Kidney epithelial cell (primary cell): Measurements from ENCODE around the gene MAPRE3. TPM values are rescaled to one million over a fixed set of nuclear protein-coding genes. Genes with fewer than 3 reads are reported as not detected.

Experiments used
- DNase-seq: peaks from one replicate; pipeline ENCODE4 v3.0.0-alpha.2; 2010; ENCODE audit warnings: low read depth
- H3K27me3 ChIP-seq: 2 replicates; pipeline ENCODE4 v1.6.0; 2011; ENCODE audit warnings: low read length; ENCODE audit not compliant: control insufficient read depth, insufficient read depth
- H3K36me3 ChIP-seq: 2 replicates; pipeline ENCODE4 v1.5.1; 2011; ENCODE audit warnings: low read length; ENCODE audit not compliant: control insufficient read depth, insufficient read depth
- H3K4me3 ChIP-seq: 2 replicates; pipeline ENCODE4 v1.5.1; 2011; ENCODE audit warnings: low read depth, mild to moderate bottlenecking, control low read depth, low read length
- total RNA-seq: library from RNA; depleted of rRNA; stranded (reverse); fragments of >200 nt; gene quantifications from 2 replicates; pipeline ENCODE4 v1.2.3, GENCODE V29; 2015
- TF ChIP-seq, protein P1 (sequence below): IDR thresholded peaks from 2 replicates; pipeline ENCODE4 v1.5.1; 2011; ENCODE audit warnings: mild to moderate bottlenecking, moderate library complexity, low read length, control low read depth, inconsistent platforms; ENCODE audit not compliant: insufficient read depth, poor library complexity, severe bottlenecking

Gene MAPRE3
- total RNA-seq, 1 donor from 2014 or later: 4.6 TPM

DNA sequence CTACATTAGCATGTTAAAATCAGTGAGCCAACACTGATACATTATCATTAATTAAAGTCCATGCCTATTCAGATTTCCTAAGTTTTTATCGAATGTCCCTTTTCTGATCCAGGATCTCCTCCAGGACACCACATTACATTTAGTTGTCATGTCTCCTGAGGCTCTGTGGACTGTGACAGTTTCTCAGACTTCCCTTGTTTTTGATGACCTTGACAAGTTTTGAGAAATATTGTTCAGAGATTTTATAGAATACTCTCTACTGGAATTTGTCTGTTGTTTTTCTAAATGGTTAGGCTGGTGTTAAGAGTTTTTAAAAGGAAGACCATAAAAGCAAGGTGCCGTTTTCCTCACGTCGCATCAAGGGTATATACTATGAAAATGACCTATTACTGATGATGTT, 16.3 kb upstream of the MAPRE3 start:
- Histone ChIP-seq H3K27me3 (peaks cover 21% of the 10 kb centered on the region), H3K36me3 (no peaks in the 10 kb centered on the region), H3K4me3 (no peak overlapping the region)
- TF ChIP-seq, protein P1, sequence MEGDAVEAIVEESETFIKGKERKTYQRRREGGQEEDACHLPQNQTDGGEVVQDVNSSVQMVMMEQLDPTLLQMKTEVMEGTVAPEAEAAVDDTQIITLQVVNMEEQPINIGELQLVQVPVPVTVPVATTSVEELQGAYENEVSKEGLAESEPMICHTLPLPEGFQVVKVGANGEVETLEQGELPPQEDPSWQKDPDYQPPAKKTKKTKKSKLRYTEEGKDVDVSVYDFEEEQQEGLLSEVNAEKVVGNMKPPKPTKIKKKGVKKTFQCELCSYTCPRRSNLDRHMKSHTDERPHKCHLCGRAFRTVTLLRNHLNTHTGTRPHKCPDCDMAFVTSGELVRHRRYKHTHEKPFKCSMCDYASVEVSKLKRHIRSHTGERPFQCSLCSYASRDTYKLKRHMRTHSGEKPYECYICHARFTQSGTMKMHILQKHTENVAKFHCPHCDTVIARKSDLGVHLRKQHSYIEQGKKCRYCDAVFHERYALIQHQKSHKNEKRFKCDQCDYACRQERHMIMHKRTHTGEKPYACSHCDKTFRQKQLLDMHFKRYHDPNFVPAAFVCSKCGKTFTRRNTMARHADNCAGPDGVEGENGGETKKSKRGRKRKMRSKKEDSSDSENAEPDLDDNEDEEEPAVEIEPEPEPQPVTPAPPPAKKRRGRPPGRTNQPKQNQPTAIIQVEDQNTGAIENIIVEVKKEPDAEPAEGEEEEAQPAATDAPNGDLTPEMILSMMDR: no peak
- DNase-seq: no peak

- Histone ChIP-seq H3K36me3 (no peaks in the 10 kb centered on the region), H3K27me3 (peaks cover 27% of the 10 kb centered on the region), H3K4me3 (no peak overlapping the region)
- DNase-seq: no peak
- TF ChIP-seq, protein P1: no peak
These were observed 13.4 kb upstream of the MAPRE3 start for GRCh38 chr2:26957041-26957440.

DNA sequence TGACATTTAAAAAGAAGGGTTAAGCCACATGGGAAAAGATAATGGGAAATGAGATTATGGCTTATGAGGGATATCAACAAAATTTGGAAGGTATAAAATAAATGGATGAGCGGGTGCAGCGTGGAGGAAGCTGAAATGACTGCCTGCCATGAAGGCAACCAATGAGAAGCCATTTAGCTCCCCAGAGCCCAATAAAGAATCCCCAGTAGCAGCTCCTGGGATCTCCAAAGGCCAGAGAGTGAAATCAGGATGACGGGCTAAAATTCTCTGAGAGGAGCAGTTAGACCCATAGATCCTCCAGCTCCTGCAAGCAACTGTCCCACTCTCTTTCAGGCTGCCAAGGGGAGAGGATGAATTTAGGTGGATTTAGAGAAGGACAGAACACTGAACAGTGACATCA, 12.9 kb upstream of the MAPRE3 start:
- DNase-seq: no peak
- Histone ChIP-seq H3K27me3 (peaks cover 26% of the 10 kb centered on the region), H3K4me3 (no peak overlapping the region), H3K36me3 (no peaks in the 10 kb centered on the region)
- TF ChIP-seq, protein P1: no peak

GRCh38 chr2:26959331-26959730, 11.1 kb upstream of the MAPRE3 start:
- H3K36me3 ChIP-seq: no peaks in the 10 kb centered on the region
- TF ChIP-seq, protein P1: no peak
- no peak for DNase-seq
- no peak overlapping the region for H3K4me3 ChIP-seq
- H3K27me3 ChIP-seq: peaks cover 24% of the 10 kb centered on the region

GRCh38 chr2:26964446-26965130, 5.8 kb upstream of the MAPRE3 start:
- Histone ChIP-seq H3K27me3 (peaks cover 19% of the 10 kb centered on the region), H3K36me3 (no peaks in the 10 kb centered on the region), H3K4me3 (no peak overlapping the region)
- DNase-seq: no peak
- TF ChIP-seq, protein P1: no peak

DNA sequence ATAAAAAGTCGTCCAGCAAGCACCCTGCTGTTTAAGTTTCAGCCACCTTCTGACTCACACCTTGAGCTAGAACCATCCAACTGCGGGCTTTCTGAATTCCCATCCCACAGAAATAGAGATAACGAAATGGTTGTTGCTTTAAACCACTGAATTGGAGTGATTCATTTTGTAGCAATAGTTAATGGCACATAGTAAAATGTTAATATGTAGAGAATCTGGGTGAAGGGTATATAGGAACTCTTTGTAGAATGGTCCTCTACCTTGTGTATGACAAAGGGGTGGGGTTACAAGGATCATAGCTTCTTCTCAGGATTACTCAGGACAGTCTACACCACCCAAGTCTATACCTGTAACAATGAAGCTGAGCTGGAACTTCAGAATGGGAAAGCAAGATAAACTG, 2.4 kb upstream of the MAPRE3 start:
- Histone ChIP-seq H3K27me3 (peaks cover 5% of the 10 kb centered on the region), H3K4me3 (no peak overlapping the region), H3K36me3 (no peaks in the 10 kb centered on the region)
- TF ChIP-seq, protein P1: no peak
- no peak for DNase-seq
